Keratinocyte (primary cell): ENCODE data around the gene ALDH1L1. TPM values are rescaled to one million over a fixed set of nuclear protein-coding genes. Genes with fewer than 3 reads are reported as not detected.

Experiments
- DNase-seq: peaks from one replicate; pipeline ENCODE4 v3.0.0-alpha.2; 2011; ENCODE audit warnings: low read depth, missing footprints, low spot score
- FAIRE-seq: peaks from 2 replicates; lab custom pipeline; 2011; peaks lifted over from hg19 to GRCh38; lab: Jason Lieb, UNC
- H2AFZ ChIP-seq: 2 replicates; pipeline ENCODE4 v1.6.0; 2012; ENCODE audit warnings: low read length, control low read depth, inconsistent platforms; ENCODE audit not compliant: control insufficient read depth
- H3K27ac ChIP-seq: 2 replicates; pipeline ENCODE4 v1.5.1; 2011; ENCODE audit warnings: low read length; ENCODE audit not compliant: control insufficient read depth, insufficient read depth
- H3K27me3 ChIP-seq: 3 replicates; pipeline ENCODE4 v1.6.0; 2011; ENCODE audit warnings: low read length; ENCODE audit not compliant: control insufficient read depth, insufficient read depth; ENCODE audit errors: extremely low read depth
- H3K36me3 ChIP-seq, 2 experiments: 2 replicates in 1 of 2; 3 replicates in 1 of 2; pipeline ENCODE4 v1.5.1; 2011; ENCODE audit warnings: low read length in 2 of 2, mild to moderate bottlenecking in 1 of 2; ENCODE audit not compliant: control insufficient read depth in 2 of 2, insufficient read depth in 2 of 2; ENCODE audit errors: extremely low read depth in 1 of 2
- H3K4me1 ChIP-seq: 3 replicates; pipeline ENCODE4 v1.5.1; 2011; ENCODE audit warnings: low read length; ENCODE audit not compliant: control insufficient read depth, insufficient read depth; ENCODE audit errors: extremely low read depth
- H3K4me2 ChIP-seq: 3 replicates; pipeline ENCODE4 v1.6.0; 2011; ENCODE audit warnings: low read depth, low read length; ENCODE audit not compliant: control insufficient read depth, insufficient read depth; ENCODE audit errors: extremely low read depth
- H3K4me3 ChIP-seq, 3 experiments: fragments of 200-600 bp in 1 of 3; sonication (generic) in 1 of 3; 2 replicates in 2 of 3; 3 replicates in 1 of 3; pipeline ENCODE4 v1.5.1; 2011 to 2016; ENCODE audit warnings: low read length in 3 of 3, mild to moderate bottlenecking in 3 of 3, control low read depth in 2 of 3, inconsistent platforms in 1 of 3, low read depth in 1 of 3, mixed read lengths in 1 of 3, mixed run types in 1 of 3, moderate library complexity in 1 of 3; ENCODE audit not compliant: control insufficient read depth in 2 of 3, insufficient read depth in 2 of 3; ENCODE audit errors: extremely low read depth in 1 of 3
- H3K79me2 ChIP-seq: 2 replicates; pipeline ENCODE4 v1.6.0; 2012; ENCODE audit warnings: low read length; ENCODE audit not compliant: control insufficient read depth, insufficient read depth
- H3K9ac ChIP-seq: 3 replicates; pipeline ENCODE4 v1.6.0; 2011; ENCODE audit warnings: low read length; ENCODE audit not compliant: control insufficient read depth, insufficient read depth; ENCODE audit errors: extremely low read depth
- H3K9me1 ChIP-seq: 3 replicates; pipeline ENCODE4 v1.6.0; 2011; ENCODE audit warnings: low read length; ENCODE audit not compliant: control insufficient read depth, insufficient read depth; ENCODE audit errors: extremely low read depth
- H3K9me3 ChIP-seq: 2 replicates; pipeline ENCODE4 v1.5.1; 2012; ENCODE audit warnings: low read depth, low read length; ENCODE audit not compliant: control insufficient read depth
- H4K20me1 ChIP-seq: 3 replicates; pipeline ENCODE4 v1.6.0; 2011; ENCODE audit warnings: low read length; ENCODE audit not compliant: control insufficient read depth, insufficient read depth; ENCODE audit errors: extremely low read depth
- EZH2 ChIP-seq: IDR thresholded peaks from one replicate; pipeline ENCODE4 v1.6.1; 2012; ENCODE audit warnings: inconsistent platforms, mild to moderate bottlenecking, low read length, moderate library complexity
- dilution Hi-C: fragments of 300-500 bp; cut with MboI; formaldehyde crosslinking; loops from one replicate; pipeline ENCODE4 v1.7.0; 2020; ENCODE audit warnings: low sequenced_read_pairs; ENCODE audit not compliant: extremely low pct_ligation_motif_present
- polyA plus RNA-seq, 5 experiments: library from polyadenylated mRNA; depleted of rRNA in 3 of 5; stranded (reverse) in 3 of 5; stranded (forward) in 1 of 5; unstranded in 1 of 5; fragments of >200 nt; gene quantifications; 1 replicate in 1 of 5; 2 replicates in 3 of 5; 3 replicates in 1 of 5; pipeline versions ENCODE4 v1.2.1 to v1.2.3, GENCODE V29; 2011 to 2012; ENCODE audit warnings: missing spikeins in 2 of 5, low read depth in 1 of 5, low replicate concordance in 1 of 5
- TF ChIP-seq, protein P1 (sequence below), 3 experiments: IDR thresholded peaks in 1 of 3; conservative IDR thresholded peaks in 1 of 3; optimal IDR thresholded peaks in 1 of 3; 2 replicates in 2 of 3; 3 replicates in 1 of 3; pipeline versions ENCODE3 to v1.5.1; 2011; ENCODE audit warnings: low read length in 3 of 3, mild to moderate bottlenecking in 3 of 3, moderate library complexity in 2 of 3, control low read depth in 1 of 3, inconsistent platforms in 1 of 3; ENCODE audit not compliant: insufficient read depth in 2 of 3; ENCODE audit errors: extremely low read depth in 1 of 3

ALDH1L1 gene
- polyA plus RNA-seq, 1 donor (not counting 4 experiments of a cell fraction or from before 2014, with no cell fraction given): 0.35 TPM

DNA sequence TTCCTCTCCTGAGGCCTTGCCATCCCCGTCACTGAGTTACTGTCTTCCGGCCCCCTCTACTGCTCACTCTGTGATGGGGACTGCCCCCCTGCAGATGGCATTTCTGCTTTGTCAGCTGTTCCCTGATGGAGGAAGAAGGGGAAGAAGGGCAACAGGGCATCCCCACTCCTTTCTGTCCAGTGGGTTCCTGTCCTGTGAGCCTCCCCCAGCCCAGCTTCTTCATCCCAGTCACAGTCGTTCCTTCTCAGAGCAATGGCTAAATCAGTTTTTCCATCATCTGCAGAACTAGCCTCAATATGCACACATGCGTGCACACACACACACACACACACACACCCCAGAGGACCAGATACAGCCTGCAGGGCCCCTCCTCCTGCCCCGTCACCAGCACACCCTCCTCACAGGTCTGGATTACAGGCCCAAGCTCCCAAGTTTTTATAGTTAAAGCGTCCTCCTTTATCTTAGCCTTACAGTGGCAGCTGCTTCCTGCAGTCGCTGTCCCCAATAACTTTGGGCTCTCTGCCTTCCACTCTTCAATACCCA lies 21.4 kb downstream of the ALDH1L1 start:
- Histone ChIP-seq H3K9ac (no peak overlapping the region), H3K79me2 (no peaks in the 10 kb centered on the region), H3K36me3 (no peaks in the 10 kb centered on the region), H3K27ac (no peak overlapping the region), H2AFZ (no peak overlapping the region), H3K27me3 (peaks cover 5% of the 10 kb centered on the region), H3K4me3 (no peak overlapping the region), H3K9me1 (no peaks in the 10 kb centered on the region), H3K9me3 (no peaks in the 10 kb centered on the region), H3K4me2 (no peak overlapping the region), H4K20me1 (no peaks in the 10 kb centered on the region), H3K4me1 (no peaks in the 10 kb centered on the region)
- TF ChIP-seq, protein P1, sequence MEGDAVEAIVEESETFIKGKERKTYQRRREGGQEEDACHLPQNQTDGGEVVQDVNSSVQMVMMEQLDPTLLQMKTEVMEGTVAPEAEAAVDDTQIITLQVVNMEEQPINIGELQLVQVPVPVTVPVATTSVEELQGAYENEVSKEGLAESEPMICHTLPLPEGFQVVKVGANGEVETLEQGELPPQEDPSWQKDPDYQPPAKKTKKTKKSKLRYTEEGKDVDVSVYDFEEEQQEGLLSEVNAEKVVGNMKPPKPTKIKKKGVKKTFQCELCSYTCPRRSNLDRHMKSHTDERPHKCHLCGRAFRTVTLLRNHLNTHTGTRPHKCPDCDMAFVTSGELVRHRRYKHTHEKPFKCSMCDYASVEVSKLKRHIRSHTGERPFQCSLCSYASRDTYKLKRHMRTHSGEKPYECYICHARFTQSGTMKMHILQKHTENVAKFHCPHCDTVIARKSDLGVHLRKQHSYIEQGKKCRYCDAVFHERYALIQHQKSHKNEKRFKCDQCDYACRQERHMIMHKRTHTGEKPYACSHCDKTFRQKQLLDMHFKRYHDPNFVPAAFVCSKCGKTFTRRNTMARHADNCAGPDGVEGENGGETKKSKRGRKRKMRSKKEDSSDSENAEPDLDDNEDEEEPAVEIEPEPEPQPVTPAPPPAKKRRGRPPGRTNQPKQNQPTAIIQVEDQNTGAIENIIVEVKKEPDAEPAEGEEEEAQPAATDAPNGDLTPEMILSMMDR (optimal IDR thresholded peaks at IDR 0.05 in 1 of 3, IDR thresholded peaks at IDR 0.05 in 1 of 3, conservative IDR thresholded peaks at IDR 0.05 in 1 of 3; ENCODE audit: extremely low read depth in 1 of 3, insufficient read depth in 2 of 3, low read length in 3 of 3): no peak
- TF ChIP-seq EZH2: no peak
- dilution Hi-C loops: no loop called here
- no peak for DNase-seq
- no peak for FAIRE-seq

DNA sequence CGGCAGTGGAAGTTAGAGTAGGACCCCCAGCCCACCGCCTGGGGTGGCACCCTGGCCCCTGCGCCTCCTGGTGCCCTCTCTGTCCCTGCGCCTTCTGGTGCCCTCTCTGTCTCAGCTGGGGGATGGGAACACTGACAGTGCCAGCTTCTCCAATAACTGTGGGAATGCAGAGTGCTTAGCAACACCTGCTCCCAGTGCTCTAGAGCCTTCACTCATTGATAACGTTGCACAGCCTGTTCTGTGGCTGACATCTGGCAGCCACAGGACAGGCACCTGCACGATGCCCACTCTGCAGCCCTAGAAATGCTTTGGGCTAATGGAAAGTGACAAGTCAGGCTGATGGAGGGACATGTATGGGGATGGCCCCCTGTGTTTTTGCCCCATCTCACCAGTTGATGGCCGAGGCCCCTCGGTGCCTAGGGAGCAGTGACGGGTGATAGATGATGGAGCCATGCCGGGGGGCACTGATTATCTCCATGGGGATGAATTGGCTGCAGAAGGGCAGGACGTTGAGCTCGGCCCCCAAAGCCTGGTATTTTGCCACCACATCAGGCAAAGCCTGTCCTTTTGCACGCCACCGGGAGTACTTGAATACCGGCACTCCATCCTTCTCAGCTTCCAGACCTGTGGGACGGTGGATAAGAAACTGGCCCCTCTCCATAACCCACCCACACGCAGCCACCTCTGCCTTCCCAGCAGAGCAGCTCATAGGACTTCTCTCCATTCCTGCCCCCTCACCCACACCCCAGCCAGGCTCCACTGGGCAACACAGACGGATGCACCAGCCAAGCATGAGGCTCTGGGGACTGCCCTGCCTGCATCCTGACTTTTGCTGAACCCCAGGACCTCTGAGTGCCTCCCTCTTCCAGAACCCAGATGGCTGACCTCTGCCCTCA lies 22.1 kb downstream of the ALDH1L1 start:
- FAIRE-seq (no peak), DNase-seq (no peak)
- H3K27me3 ChIP-seq: peaks cover 5% of the 10 kb centered on the region
- no peaks in the 10 kb centered on the region for H3K4me1 ChIP-seq
- no peak overlapping the region for H3K4me3 ChIP-seq
- H3K9me3 ChIP-seq: no peaks in the 10 kb centered on the region
- H3K9me1 ChIP-seq: no peaks in the 10 kb centered on the region
- no peak overlapping the region for H3K9ac ChIP-seq
- H3K4me2 ChIP-seq: no peak overlapping the region
- H3K27ac ChIP-seq: no peak overlapping the region
- H3K79me2 ChIP-seq: no peaks in the 10 kb centered on the region
- H2AFZ ChIP-seq: no peak overlapping the region
- H4K20me1 ChIP-seq: no peaks in the 10 kb centered on the region
- dilution Hi-C loops: no loop called here
- no peak for TF ChIP-seq EZH2
- TF ChIP-seq, protein P1 (optimal IDR thresholded peaks at IDR 0.05 in 1 of 3, IDR thresholded peaks at IDR 0.05 in 1 of 3, conservative IDR thresholded peaks at IDR 0.05 in 1 of 3; ENCODE audit: extremely low read depth in 1 of 3, insufficient read depth in 2 of 3, low read length in 3 of 3): no peak
- no peaks in the 10 kb centered on the region for H3K36me3 ChIP-seq
